ENCODE measurements around the gene RPL29.

DNA sequence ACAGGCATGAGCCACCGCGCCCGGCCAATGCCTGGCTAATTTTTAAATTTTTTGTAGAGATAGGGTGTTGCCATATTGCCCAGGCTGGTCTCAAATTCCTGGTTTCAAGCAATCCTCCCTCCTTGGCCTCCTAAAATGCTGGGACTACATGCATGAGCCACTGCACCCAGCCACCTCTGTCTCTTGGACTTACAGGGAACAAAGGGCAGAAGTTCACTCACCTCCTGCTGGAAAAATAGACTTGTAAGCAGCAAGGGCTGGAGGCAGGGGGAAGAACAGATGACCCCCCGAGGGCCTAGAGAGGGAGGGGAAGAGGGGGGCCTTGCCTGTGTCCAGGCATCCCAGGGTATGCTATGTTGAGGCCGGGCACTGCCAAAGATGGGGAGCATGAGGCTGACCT lies 38.5 kb upstream of the RPL29 start:
- TF ChIP-seq POLR2A (IDR thresholded peaks at IDR 0.05) = no peak
- TF ChIP-seq, protein P1, sequence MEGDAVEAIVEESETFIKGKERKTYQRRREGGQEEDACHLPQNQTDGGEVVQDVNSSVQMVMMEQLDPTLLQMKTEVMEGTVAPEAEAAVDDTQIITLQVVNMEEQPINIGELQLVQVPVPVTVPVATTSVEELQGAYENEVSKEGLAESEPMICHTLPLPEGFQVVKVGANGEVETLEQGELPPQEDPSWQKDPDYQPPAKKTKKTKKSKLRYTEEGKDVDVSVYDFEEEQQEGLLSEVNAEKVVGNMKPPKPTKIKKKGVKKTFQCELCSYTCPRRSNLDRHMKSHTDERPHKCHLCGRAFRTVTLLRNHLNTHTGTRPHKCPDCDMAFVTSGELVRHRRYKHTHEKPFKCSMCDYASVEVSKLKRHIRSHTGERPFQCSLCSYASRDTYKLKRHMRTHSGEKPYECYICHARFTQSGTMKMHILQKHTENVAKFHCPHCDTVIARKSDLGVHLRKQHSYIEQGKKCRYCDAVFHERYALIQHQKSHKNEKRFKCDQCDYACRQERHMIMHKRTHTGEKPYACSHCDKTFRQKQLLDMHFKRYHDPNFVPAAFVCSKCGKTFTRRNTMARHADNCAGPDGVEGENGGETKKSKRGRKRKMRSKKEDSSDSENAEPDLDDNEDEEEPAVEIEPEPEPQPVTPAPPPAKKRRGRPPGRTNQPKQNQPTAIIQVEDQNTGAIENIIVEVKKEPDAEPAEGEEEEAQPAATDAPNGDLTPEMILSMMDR (IDR thresholded peaks at IDR 0.05) = no peak

Data from esophagus squamous epithelium (tissue), 4 donors.